ENCODE results near the gene ARHGAP19.

ARHGAP19 gene

GRCh38 chr10:97228130-97228774 is 64.2 kb downstream of the ARHGAP19 start:
- no peak for DNase-seq (ENCODE audit: low spot score)

GRCh38 chr10:97226398-97226797 is 66.0 kb downstream of the ARHGAP19 start:
- DNase-seq (ENCODE audit: low spot score) = no peak

- DNase-seq (ENCODE audit: low spot score) = no peak
Measured at GRCh38 chr10:97224483-97225435, 67.7 kb downstream of the ARHGAP19 start.

DNA sequence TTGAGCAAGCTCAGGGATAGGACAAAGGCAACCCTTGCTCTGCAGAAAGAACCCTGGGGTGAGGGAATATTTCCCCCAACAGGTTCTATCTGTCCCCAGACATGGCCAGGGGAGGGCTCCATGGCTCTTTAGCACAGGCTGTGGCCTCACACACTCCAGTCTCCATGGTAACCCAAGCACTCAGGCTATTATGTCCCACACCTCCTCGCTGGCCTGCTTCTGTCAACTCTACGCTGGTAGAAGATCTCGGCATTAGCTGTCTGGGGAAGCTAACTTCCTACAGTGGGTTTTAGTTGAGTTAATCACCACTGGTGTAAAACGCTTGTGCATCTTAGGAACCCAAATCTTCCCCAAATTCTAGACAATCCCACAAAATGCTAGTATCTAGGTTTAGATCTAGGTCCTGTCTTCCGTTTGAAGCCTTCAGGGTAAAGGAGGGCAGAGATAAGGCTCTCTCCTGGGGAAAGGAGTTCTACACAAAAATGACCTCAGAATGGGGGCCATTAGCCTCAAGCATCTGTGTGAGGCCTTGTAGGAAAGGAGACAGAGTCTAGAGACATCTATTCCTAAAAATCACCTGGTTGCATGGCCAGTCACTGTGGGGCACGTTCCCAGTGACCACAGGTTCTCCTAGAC is 70.0 kb downstream of the ARHGAP19 start:
- no peak for DNase-seq (ENCODE audit: low spot score)

DNA sequence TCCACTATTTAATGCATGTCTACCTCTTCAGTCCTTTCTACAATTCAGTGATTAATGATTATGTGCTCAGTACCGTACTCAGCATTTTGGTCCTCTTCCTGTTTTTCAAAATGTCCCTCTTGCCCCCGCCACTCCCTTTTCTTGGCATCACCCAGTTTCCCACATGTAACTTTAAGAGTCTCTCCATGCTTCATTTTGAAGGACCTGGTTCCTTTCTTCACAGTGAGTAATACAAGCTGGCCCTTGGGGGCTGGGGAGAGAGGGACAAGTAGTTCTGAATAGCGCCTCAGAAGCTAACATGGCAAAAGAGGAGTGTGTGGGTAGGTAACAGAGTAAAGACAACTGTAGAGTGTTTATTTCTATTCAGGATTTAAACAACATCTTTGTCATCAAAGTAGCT is 72.1 kb downstream of the ARHGAP19 start:
- no peak for DNase-seq (ENCODE audit: low spot score)

DNA sequence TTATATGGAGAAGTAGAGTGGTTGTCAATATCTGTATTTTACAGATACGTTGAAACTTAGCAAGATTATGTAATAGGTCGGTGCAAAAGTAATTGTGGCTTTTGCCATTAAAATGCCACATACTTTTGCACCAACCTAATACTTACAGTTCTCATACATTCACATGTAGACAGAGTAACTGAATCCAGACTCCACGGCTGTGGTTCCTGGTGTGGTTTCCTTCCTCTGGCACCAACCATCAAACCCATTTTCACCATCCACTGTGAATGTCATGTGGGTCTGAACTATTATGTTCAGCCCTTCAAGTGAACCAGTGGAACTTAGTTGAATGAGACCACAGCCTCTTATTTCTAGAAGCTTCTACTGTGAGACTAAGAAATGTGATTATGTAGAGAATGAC is 75.1 kb downstream of the ARHGAP19 start:
- DNase-seq (ENCODE audit: low spot score) = no peak

DNA sequence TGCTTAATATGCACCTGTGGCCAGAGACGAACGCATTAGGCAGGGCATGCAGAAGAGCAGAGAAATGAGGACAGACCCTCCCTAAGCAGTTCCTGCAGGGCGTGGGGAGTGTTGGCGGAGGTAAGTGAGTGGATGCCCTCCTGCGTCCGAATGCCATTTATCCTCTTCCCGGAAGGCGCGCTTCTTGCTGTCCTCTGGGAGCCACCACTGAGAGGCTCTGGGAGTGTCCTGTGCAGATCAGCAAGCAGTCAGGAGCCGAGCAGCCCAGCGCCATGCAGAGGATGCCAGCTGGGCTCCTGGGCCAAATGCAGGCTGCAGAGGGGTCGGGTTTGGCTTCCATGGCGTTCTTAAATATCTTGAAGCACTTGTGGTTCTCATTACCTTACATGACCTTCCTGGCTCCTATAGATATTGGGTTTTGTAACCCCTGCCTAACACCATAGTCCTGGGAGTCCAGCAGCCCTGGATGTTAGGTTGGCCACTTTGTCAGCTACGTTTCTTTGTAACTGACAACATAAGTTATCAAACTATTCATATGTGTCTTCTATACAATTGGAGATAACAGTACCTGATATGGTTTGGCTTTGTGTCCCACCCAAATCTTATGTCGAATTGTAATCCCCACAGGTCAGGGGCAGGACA is 76.7 kb downstream of the ARHGAP19 start:
- DNase-seq (ENCODE audit: low spot score) = no peak

DNA sequence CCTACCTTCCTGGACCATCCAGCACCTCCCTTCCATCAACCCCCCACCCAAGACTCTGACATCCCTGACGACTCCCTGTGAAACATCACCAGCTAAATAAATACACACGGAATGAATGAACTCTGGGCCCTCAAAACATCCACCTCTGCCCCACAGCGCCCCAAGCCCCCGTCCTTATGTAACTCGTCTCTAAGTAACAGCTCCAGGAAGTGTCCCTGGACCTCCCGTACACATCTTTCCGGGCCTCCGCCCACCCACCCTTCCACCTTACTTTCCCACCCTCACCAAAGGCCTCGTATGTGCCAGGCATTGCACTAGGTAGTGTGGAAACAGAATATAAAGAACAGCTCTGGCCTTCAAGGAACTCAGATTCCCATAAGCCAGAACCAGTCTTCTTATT is 79.0 kb downstream of the ARHGAP19 start:
- no peak for DNase-seq (ENCODE audit: low spot score)

- DNase-seq (ENCODE audit: low spot score) = no peak
Measured at GRCh38 chr10:97211229-97211628, 81.2 kb downstream of the ARHGAP19 start.

- DNase-seq (ENCODE audit: low spot score) = peak; percentile 40
Measured at GRCh38 chr10:97210543-97210960, 81.9 kb downstream of the ARHGAP19 start.

- DNase-seq (ENCODE audit: low spot score) = no peak
Measured at GRCh38 chr10:97207756-97208346, 84.6 kb downstream of the ARHGAP19 start.

GRCh38 chr10:97207131-97207530 is 85.3 kb downstream of the ARHGAP19 start:
- no peak for DNase-seq (ENCODE audit: low spot score)

DNA sequence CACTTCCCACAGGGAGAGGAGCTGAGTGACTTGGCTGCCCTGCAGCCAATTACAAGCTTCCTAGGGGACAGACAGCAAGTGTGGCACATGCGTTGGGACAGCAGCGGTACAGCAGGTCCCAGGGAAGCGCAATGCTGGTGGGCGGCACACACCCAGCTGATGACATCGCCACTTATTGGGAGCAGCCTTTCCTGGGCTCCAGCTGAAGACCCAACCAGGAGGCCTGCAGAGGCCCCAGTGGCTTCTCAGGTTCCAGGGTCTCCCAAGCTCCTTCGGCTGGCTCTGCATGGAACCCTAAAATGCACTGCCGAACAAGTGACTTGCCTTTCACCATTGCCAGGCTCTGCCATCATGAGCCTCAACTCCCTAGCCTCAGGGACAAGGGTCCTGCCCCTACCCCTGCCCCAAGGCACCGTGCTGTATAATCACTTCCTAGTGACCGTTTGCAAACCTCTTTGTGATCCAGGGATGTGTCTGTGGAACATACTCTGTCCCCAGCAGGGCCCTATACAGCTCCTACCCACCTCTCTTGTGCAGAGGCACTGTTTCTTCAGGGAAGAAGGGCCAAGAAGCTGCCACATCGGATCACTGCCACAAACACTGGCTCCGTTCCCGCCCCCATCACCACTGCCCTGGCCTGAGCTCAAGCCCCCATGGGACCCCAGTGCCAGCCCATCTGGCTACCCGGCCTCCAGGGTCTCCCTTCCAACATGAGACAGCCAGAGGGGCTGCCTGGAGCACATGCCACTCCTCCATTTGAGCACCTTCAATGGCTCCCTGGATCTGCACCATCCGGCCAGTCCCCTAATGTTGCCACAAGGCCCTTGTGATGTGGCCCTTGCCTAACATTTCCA is 87.4 kb downstream of the ARHGAP19 start:
- no peak for DNase-seq (ENCODE audit: low spot score)

DNA sequence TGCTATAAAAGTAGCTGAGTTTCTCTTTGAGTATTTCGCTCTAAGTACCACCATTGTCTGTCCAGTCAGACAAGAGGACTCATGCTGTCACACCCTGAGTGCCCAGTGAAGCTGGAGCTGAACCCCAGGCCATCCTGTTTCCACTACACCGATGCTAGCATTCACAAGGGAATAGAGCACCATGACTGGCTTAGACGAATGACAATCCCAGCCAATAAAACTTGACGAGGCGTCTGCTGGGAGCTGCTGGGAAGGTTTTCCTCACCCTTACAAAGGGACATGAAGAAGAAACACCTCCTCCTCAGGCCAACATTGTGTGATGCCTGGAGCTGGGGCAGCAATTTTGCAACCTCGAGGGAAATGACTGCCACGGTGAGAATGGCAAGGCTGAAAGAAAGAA is 89.2 kb downstream of the ARHGAP19 start:
- no peak for DNase-seq (ENCODE audit: low spot score)

DNA sequence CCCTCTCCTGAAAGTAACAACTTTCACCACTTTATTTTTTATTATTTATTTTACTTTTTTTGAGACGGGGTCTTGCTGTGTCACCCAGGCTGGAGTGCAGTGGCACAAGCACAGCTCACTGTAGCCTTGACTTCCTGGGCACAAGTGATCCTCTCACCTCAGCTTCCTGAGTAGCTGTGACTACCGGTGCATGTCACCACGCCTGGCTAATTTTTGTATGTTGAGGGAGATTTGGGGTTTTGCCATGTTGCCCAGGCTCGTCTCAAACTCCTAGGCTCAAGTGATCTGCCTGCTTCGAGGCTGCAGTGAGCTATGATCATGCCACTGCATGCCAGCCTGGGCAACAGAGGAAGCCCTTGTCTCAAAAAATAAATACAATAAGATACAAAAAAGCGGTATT is 91.8 kb downstream of the ARHGAP19 start:
- DNase-seq (ENCODE audit: low spot score) = no peak

DNA sequence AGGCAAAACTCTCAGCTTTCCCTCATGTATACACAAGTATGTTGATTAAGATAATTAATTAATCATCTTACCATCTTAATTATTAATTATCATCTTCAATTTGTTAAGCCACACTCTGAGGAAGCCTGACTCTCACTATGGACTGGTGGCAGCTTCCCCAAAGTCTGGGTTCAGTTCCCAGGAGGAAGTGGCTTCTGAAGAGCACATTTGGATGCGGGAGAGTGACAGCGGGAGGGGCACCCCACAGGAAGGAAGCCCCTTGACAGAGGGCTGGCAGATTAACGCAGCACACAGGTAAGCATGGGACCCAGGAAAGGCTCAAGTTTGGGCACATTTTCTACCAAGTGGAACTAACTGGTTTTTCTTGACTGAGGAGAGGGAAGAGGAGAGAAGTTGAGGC is 93.3 kb downstream of the ARHGAP19 start:
- no peak for DNase-seq (ENCODE audit: low spot score)

GRCh38 chr10:97197030-97197500 is 95.4 kb downstream of the ARHGAP19 start:
- no peak for DNase-seq (ENCODE audit: low spot score)

DNA sequence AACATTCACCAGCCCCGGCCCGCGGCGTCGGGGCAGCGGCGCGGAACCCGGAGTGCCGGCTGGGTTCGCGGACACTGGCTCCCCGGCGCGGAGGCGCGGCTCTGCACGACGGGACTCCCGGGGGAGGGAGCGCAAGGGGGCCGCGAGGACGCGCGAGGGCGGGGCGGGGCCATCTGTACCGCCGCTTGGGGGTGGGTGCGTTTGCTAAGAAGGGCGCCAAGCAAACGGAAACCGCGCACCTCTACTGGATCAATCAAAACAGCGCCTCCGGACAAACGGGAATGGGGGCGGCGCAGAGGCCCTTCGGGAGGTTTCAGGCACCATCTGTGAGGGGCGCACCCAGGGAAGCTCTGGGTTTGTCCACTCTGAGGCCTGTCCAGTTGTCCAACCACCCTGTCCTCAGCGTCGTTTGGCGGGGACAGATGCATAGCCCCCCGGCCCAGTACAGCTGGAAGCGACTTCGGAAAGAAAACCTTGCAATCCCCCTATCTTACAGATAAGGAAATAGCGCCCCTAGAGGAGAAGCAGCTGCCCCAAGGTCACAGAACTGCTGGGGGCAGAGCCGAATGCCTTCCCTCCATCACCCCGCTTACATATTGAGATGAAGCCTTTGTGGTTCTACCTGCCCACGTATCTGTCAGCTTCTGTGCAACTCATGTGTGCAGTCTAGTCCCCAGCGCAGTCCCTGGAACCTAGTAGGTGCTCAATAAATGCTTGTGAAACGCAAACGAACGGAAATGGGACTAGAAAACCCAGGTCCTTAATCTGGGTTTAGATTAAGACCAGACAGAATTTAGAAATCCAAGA is 96.0 kb downstream of the ARHGAP19 start:
- peak; percentile 47 for DNase-seq (ENCODE audit: low spot score)

- no peak for DNase-seq (ENCODE audit: low spot score)
Measured at GRCh38 chr10:97195706-97196222, 96.7 kb downstream of the ARHGAP19 start.

GRCh38 chr10:97192952-97193435 is 99.4 kb downstream of the ARHGAP19 start:
- no peak for DNase-seq (ENCODE audit: low spot score)
